Ecto neural progenitor cell (in vitro differentiated cells): ENCODE measurements around the gene SERPINE2.

ENCODE experiments used
- DNase-seq: peaks from one replicate; pipeline ENCODE4 v3.0.0-alpha.2; 2018; ENCODE audit warnings: low spot score

The SERPINE2 gene

DNA sequence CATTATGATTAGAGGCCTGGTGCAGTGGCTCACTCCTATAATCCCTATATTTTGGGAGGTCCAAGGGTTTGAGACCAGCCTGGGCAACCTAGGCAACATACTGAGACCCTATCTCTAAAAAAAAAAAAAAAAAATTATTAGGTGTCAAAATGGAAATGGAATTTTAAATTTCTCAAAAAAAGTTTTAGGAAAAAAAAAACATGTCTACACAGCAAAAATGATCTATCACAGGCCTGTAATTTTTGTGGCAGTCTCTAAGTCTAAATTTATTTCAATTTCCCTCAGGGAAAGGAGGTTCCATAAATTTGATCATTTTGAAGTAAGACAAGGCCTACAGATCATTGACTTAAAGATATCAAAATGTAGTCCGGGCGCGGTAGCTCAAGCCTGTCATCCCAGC lies 65.5 kb downstream of the SERPINE2 start:
- DNase-seq, result no peak

DNA sequence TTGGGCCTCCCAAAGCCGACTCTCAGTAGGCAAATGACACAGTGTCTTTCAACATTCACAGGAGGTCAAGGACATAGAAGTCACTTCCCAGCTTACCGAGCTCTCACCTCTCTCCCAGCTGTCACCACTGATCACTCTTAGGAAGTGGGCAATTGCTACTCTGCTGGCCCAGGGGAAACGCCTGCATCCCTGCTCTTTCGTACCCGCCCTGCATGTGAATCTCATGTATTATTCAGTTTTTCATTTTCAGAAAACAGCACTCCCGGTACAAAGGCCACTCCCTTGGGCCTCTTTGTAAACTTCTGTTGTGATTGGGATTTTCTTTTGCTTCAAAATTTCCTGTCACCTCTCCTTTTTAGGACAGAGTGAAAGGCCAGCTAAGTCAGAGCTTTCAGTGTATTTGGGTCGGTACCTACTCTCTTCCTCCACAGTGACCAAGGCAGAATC lies 66.4 kb downstream of the SERPINE2 start:
- DNase-seq, result no peak

DNA sequence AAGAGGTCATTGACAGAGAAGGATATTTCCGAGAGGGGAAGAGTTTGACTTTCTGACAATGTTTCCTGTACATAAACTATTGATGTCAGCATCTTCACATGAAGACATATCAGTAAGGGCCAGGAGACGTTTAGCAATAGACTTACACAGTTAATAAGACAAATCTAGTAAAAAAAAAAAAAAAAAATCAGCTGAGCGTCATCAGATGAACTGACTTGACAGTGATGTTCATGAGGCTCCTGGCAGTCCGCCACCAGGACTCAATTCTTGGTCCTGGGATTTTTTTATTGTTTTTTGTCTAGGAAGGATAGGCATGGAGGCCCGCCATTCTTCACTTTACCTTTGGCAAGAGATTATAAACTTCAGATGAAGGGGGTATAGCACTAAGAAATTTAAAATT lies 67.4 kb downstream of the SERPINE2 start:
- DNase-seq, result no peak

DNA sequence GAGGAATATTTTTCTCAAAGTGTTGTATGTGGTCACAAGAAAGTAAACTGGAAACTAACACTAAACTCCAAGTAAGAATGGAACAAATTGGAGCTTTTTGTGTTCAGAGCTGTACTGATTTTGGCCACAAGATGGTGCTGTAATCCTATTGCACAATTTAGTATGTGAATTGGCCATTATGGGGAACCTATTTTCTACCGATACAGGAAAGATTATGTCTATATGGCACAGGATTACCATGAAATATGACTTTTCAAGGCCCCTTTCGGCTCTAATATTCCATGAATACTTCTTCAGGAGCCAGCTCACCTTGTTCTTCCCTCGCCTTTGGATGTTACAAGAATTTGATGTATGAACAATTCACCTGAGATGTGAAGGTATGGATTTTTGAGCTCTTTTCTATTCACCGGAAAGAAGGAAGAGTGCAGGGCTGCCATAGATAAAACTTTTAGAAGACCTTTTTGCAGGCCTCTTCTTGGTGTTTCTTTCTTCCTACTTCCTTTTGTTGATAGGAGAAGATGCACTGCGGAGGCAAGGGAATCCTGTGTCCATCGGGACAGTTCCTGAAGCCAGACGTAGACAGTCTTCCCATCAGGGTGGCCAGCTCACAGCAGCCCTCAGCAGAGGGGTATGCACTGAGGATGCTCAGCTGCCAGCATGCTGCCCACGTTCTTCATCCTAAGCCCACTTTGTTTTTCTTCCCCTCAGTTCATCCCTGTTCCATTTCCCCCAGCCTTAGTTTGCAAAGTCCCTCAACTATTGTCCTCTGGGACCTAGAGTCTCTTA lies 68.5 kb downstream of the SERPINE2 start:
- DNase-seq, result no peak

DNA sequence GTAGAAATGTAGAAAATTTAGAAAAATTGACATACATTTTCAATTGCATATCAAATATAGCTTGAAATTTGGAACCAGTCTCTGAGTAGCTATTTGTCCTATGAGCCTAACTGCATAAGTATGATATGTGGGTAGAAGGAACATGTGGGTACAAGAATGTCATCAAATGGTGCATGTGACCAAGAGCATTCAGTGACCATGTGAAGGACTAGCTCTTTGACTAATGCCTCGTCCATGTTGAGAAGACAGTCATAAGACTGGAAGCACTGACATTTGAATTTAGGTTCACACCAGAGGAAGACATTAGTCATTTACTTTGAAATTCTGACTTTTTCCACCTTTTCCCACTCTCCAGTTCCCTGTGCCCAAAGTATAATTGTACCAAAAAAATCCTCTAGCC lies 69.2 kb downstream of the SERPINE2 start:
- no peak for DNase-seq

DNA sequence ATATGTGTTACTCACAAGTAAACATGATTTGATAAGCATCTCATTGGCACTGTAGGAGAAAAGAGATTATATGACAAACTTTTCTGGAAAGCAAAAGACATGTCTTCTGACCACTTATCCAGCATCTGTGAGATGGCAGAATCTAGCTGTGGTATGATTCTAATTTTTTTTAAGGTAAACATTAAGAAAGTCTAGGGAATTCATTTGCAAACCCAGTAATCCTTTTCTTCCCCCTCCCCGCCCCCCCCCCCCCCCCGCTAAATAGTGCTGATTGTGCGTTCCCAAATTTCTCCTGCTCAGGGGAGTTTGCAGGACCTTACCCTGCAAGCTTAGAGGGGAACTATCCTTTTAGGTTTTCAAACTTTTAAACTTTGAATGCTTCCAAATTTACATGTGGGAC lies 69.8 kb downstream of the SERPINE2 start:
- no peak for DNase-seq

DNA sequence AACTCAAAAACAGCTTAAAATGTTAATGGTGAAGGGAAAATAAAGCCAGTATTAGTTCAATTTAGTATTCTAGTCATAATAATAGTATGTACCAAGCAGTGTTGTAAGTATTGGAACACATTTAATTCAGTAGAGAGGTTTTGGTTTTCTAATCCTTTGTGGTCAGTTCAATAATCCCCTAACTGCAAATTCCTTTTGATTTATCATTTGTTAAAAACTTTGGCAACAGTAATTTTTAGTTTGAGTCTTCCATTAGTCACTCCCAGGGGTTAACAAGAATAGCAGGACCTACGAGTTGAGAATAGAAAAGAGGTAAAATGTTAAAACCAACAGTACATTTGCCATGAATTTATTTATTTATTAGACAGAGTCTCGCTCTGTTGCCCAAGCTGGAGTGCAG lies 71.1 kb downstream of the SERPINE2 start:
- no peak for DNase-seq

DNA sequence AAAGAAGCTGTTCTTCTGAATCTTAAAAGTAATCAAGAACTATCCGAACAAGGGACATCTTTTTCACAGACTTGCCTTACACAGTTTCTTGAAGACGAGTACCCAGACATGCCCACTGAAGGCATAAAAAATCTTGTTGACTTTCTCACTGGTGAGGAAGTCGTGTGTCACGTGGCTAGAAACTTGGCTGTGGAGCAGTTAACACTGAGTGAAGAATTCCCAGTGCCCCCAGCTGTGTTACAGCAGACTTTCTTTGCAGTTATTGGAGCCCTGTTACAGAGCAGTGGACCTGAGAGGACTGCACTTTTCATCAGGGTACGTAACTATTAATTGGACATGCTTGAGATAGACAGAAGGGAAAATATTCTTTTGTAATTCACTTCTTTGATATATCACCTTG lies 79.4 kb downstream of the SERPINE2 start:
- no peak for DNase-seq

DNA sequence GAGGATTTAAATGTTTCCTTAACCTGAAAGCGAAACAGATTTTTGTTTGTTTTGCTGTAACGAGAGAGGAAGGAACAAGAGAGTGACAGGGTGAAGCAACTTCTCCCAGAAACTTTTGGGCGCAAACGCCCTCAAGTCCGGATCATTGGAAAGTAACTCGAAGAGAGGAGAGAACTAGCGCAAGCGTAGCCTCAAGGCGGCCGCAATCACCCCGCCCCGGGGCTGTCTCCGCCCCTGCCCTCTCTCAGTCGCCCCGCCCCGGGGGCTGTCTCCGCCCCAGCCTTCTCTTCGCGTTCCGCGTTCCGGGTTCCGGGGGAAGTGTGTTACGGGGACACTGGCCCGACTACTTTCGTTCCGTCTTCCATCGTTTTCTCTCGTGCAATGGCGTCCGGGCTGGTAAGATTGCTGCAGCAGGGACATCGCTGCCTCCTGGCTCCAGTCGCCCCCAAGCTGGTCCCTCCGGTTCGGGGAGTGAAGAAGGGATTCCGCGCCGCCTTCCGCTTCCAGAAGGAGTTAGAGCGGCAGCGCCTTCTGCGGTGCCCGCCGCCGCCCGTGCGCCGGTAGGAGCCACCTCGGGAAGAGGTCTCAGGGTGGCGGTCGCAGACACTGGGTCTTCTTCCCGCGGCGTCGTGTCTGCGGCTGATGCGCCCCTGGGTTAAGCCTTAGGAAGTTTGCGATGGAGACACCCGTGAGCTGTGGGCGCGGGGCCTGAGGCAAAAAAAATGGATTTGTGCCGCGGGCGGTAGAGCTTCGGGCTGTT lies 81.8 kb downstream of the SERPINE2 start, which contains the start of gene MRPL44:
MRPL44 (plus strand) TSS at position 372 of the 760 bp plus-strand sequence; CDS start at position 382, 10 bp downstream.
- DNase-seq, result peak; percentile 97

DNA sequence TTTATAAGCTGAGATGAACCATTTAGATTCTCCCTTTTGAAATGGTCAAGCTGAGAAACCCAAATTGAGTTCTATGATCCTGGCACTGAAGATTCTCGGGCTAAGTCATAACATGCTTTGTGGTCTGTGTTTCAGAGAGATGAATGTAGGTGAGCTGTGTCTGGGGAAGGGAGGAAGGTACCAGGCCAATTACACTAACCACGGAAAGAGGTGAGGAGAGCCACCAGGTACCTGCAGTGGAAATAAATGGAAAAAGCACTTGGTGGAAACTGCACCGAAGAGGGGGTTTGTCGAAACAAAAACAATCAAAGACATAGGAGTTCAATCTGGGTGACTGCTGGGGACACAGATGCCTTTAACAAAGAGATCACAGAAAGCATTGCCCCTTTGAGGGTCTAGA lies 82.8 kb downstream of the SERPINE2 start:
- DNase-seq, result no peak

DNA sequence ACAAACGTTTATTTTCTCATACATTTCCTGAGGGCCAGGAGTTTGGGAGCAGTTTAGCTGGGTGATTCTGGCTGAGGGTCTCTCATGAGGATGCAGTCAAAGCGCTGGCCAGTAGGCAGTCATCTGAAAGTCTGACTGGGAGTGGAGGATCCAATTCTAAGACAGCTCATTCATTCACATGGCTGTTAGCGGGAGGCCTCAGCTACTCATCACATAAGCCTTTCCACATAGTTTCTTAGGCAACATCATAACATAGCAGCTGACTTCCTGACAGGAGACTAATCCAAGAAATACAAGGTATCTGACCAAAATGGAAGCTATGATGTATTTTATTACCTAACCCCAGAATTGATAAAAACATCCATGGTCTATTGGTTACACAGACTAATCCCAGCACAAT lies 84.7 kb downstream of the SERPINE2 start:
- no peak for DNase-seq

DNA sequence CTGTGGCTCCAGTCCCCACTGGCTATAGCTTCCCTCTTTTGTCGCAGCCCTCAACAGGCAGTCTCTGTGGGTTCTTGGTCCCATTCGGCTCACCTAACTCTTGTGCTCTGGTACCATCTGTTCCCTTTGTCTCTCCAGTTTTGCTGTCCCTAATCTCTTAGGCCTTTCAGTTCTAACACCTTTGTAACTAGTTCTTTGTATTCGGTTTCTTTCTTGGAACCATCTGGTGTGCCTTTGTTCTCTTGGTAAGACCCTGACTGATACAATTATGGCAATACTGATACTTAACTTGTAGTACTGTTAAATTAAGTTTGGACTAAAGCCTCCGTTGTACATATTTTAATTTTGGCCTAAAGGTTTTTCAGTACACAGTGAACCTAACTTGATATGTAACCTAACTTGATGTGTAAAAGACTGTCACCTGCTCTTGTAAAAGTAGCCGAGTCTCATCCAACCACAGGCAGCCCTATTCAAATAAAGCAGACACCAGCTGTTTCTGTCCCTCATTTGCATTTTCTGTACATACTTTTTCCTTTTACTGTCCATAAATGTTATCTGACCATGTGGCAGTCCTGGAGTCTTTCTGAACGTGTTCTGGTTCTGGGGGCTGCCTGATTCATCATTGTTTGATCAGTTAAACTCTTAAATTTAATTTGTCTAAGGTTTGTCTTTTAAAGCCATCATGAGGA lies 86.7 kb downstream of the SERPINE2 start:
- no peak for DNase-seq

DNA sequence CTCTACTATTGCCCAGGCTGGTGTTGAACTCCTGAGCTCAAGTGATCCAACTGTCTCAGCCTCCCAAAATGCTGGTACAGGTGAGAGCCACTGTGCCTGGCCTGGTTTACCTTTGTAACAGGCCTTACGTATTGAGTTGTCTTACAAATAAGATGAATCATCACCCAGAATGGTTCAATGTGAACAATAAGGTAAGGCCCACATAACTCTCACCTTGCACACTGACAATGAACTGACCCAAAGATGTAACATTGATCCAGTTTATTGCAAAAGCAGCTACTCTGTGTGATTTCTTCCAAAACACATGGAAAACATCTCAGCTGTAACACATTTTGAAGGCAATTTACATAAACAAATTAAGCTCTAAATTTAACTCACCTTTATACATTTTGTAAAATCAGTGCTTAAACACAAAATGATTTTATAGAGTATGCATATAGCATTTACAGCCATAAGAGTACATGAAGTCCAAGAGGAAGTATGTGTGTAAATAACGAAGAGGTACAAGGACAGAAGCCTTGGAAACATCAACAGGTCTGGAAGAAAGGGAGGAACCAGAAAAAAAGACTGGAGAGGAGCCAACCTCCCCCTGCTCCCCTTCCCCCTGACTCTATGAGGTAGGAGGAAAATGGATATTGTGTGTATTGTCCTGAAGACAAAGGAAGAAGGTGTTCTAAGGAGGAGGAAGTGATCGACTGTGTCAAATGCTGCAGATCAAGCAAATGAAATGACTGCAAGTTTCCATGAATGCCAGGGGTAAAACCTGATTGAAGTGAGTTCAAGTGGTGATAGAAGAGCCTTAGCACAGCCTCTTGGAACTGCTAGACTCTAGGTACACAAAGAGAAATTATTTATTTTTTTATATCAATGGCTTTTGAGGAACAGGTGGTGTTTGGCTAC lies 88.4 kb downstream of the SERPINE2 start:
- DNase-seq, result no peak

DNA sequence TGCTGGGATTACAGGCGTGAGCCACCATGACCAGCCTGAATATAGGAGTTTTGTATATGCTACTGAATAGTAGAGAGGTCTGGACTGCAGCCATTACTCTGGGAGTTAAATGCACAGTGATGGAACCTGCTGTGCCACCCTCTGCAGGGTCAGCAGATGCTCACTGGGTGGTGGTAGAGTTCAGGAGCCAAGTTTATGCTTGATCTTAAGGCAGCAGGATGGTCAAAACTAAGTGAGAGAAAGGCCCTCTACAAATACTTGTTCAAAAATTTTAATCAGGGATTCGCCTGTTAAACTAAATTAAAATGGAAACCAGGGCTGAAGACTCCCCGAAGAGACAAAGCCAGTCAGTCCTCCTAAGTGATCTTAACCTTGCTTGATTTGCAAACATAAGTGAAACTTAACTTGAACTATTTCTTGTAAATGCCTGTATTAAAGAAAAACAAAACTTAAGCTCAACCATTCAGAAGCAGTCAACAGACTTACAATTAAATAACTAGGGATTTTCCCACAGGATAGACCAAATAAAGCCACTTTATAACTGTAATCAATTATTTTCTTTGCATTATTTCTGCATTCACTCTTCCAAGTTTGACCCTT lies 89.7 kb downstream of the SERPINE2 start:
- DNase-seq, result no peak

DNA sequence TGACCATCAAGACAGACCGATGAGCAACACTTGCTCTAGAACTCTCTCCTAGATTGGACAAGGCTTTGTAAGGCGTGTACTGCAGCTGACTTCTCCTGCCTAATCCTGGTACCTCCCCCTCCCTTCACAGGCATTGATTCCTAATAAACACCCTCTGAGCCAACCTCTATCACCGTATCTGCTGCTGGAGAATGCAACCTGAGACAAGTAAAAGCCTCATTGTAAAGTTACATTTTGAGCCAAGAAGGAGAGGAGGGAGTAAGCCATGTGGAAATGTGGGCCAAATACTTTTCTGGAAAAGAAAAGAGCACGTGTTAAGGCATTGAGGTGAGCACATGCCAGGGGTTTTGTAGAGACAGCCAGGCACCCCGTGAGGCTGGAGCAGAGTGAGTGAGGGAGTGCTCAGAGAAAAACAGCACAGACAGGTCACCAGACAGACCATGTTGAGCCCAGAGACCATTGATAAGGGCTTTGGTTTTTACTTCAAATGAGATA lies 91.3 kb downstream of the SERPINE2 start:
- no peak for DNase-seq

DNA sequence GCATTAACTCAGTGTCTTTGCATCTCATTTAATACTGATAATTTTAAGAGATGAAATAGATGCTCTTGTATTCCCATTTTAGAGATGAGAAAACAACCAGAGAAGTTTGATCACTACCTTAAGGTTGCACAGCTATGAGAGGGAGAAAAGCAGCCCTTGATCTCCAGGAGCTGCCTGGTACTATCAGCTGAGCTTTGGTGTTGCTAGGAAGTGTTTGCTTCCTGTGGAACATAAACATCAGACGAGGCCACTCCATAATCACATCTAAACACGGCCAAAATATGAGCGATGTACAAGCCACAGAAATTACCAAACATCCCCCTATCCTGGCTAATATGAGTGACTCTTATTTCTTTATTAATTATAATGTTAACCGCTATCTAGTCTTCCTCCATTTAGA lies 93.3 kb downstream of the SERPINE2 start:
- no peak for DNase-seq

DNA sequence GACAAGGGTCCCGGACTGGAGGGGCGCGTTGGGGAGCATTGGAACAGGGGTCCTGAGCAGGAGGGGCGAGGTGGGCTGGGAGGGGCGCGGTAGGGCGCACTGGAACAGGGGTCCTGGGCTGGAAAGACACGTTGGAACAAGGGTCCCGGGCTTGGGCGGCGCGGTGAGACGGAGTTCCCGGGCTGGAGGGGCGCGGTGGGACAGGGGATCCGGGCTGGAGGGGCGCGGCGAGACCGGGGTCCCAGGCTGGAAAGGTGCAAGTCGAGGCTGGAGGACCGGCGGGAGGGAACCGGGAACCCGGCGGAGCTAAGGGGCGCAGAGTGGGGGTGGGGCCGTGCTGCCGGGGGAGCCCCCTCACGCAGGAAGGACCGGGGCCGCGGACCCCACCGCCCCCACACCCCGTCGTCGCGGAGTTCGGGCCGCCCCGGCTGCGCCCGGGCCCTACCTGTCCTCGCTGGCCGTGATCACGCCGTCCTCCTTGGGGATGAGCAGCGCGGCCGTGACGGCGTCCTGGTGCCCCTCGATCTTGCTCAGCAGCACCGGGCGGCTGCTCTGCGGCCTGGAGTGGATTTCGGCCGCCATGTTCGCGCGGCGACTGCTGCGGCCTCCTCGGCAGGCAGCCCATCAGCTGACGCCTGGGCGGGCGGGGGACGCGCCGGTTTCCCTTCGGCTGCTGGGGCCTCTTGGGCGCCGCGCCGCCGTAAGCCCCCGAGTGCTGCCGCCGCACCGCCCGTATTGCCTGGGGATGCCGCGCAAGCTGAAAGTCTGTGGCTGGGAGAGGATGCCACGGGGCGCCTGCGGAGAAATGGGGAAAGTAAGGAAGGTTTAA lies 94.2 kb downstream of the SERPINE2 start, which contains the start of gene WDFY1:
WDFY1 (minus strand) TSS at position 633 of the 829 bp plus-strand sequence; CDS start at position 582, 51 bp downstream.
- DNase-seq, result peak; percentile 91

DNA sequence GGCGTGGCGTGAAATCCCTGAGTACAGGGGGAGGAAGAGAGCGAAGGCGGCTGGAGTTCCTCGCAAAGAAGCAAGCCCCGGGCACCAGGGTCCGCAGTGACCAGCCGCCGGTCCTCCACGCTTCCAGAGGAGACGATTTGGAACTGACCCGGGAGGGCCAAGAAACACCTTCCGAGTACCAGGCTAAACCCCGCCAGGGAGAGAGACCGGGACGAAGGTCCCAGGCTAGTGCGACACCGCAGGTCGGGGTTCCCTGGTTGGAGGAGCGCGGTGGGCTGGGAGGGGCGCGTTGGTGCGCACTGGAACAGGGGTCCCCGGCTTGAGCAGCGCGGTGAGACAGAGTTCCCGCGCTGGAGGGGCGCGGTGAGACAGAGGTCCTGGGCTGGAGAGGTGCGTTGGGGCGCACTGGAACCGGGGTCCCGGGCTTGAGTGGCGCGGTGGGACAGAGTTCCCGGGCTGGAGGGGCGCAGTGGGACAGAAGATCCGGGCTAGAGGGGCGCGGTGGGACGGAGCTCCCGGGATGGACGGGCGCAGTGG lies 94.9 kb downstream of the SERPINE2 start:
- DNase-seq, result peak; percentile 74

DNA sequence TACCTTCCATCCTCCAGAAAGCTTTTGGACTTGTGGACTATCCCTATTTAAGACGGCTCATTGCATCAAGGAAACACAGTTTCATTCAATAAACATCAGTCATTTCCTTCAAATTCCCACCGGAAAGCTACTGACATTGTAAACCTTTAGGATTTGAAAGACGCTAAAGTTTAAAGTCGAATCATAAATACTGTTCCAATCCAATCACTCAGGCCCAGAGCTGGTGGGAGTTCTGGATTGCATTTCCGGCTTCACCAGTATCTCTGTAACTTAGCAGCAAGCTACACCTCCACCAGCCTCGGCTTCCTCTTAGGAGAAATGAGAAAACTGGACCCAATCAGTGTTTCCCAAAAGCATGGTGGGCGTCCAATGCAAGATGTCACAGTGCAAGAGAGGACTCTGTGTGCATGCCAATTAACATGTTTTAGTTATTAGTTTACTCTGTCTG lies 95.5 kb downstream of the SERPINE2 start:
- no peak for DNase-seq

DNA sequence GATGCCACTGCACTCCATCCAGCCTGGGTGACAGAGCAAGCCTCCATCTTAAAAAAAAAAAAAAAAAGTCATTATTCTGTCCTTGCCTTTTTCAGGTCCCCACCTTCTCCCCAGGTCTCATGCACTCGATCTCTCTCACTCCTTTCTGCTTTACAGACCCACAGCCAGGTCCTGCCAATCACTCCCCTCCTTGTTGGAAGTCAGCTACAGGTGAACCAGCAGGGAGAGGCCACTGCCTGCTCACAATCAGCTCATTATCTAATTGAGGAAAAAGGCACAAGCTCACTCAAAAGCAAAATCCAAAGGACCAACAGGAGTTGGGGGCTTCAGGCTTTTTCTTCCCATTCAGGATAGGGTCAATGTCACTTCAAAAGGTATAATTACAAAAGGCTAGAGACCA lies 96.0 kb downstream of the SERPINE2 start:
- no peak for DNase-seq
